Activated CD8-positive, alpha-beta memory T cell treated with anti-CD3 and anti-CD28 coated beads for 4 hours (primary cell): ENCODE results near the gene DENND2D.
"Not testable (repeated sequence)": the region's sequence is repeated elsewhere in the genome, so short reads cannot be mapped to it uniquely, and the experiment has no call there.

Source experiments
- DNase-seq, 2 donors: peaks; one replicate each; pipeline ENCODE4 v3.0.0-alpha.2; 2020; ENCODE audit warnings: low read depth in 2 of 2

The DENND2D gene

GRCh38 chr1:111221633-111222291, 21.3 kb upstream of the DENND2D start:
- DNase-seq = no peak

GRCh38 chr1:111221276-111221632, 20.8 kb upstream of the DENND2D start:
- no peak for DNase-seq

GRCh38 chr1:111220302-111220890, 19.9 kb upstream of the DENND2D start:
- DNase-seq = no peak

DNA sequence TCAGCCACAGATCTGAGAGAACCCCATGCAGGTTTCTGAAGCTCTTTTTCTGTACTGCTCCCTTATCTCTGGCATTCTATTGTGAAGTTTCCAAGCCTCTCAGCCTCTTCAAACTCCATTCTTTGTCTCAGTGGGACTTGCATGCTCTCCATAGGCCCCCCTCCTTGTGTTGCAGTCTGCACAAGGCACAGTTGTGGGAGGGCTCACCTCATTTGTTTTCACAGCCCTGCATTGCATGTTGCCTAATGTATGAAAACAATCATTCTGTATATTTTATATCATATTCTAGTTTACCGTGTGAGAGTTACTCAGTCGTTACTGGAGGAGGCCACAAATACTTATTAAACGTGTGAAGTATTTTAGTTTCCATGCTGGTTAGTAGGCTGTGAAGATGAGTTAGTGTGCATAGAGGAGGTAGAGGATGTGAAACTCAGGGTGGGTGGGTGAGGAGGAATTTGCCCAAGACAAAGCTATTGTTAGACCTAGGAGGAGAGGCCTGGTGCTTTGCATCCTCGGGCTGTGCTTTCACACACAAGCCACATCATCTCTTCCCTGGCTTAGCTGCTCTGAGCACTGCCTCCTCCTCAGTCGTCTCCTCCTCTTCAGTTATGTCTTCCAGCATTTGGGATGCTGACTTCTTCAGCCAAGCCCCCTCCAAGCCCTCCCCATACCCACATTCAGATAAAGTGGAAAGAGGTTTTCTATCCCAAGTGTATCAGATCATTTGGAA, 19.3 kb upstream of the DENND2D start:
- DNase-seq = no peak

GRCh38 chr1:111218701-111219556, 18.5 kb upstream of the DENND2D start:
- no peak for DNase-seq

- DNase-seq = no peak
Observed at GRCh38 chr1:111217183-111217910, 16.9 kb upstream of the DENND2D start.

DNA sequence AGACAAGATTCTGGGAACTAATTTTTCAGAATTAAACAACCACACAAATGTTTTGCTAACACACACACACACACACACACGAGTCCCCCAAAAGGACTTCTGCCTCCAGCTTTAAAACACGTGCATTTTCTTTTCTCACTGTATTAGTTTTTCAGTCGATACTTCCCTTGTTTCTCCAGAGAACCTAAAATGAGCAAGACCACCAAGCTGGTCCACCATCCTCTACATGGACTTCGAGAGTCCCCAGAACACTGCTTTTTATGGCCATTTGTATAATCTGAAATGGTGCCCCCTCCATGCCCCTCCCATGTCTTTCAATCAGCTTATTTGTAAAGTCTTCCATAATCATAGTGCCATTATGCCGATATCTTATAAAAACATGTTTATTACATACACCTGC, 16.3 kb upstream of the DENND2D start:
- no peak for DNase-seq

DNA sequence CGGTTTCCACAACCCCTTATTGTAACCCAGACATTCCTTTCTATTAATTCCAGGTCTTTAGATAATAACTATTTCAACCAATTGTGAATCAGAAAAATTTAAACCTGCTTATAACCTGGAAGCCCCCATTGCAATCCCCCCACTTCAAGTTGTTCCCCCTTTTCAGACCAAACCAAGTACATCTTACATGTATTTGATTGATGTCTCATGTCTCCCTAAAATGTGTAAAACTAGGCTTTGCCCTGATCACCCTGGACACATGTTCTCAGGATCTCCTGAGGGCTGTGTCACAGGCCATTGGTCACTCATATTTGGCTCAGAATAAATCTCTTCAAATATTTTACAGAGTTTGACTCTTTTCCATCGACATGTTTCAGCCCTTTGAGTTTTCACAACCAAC, 14.8 kb upstream of the DENND2D start:
- DNase-seq = not testable (repeated sequence)

DNA sequence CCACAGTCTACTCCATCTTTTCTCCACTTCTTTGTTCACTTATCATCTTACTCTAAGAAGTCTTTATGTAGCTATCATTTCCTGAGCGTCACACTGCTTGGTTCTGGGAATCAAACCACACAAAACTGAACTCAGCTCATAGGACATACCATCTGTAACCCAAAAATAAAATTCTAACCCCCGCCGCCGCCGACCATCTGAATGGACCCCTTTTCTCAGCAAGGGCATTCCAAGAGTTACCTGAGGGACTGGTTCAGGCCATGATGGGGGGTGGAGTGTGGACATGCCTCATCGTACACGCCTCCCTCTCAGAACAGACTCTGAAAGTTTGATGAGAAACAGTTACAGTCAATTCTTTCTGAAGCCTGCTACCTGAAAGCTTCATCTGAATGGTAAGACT, 14.4 kb upstream of the DENND2D start:
- no peak for DNase-seq

- no peak for DNase-seq
Observed at GRCh38 chr1:111214074-111214801, 13.8 kb upstream of the DENND2D start.

DNA sequence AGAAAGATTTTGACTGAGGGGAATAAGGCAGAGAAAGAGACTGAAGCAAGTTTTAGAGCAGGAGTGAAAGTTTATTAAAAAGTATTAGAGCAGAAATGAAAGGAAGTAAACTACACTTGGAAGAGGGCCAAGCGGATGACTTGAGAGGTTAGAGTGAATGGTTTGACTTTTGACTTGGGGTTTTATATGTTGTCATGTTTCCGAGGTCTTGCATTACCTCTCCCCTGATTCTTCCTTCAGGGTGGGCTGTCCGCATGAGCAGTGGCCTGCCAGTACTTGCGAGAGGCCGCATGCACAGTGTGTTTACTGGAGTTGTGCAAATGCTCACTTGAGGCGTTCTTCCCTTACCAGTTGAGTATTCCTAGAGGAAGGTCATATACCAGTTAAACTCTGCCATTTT, 13.0 kb upstream of the DENND2D start:
- DNase-seq = no peak

- DNase-seq = no peak
Observed at GRCh38 chr1:111212634-111213335, 12.3 kb upstream of the DENND2D start.

- DNase-seq = no peak
Observed at GRCh38 chr1:111211921-111212320, 11.5 kb upstream of the DENND2D start.

GRCh38 chr1:111209622-111210021, 9.2 kb upstream of the DENND2D start:
- no peak for DNase-seq

DNA sequence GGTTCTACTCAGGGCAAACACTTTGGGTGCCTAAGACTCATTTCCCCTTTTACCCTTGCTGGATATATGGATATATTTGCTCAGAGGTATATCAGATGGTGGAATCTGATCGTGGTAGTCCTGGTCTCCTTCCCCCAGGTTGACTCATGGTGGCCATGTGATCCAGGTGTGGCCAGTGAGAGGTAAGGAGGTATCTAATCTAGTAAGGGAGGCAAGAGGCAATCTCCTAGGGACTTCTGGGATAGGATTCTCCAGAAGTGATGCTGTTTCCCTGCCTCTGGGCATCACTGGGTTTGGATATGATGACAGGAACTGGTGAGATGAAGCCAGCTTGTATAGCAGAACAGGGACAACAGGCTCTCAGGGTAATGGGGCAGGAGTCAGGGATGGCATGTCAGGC, 8.5 kb upstream of the DENND2D start:
- no peak for DNase-seq

DNA sequence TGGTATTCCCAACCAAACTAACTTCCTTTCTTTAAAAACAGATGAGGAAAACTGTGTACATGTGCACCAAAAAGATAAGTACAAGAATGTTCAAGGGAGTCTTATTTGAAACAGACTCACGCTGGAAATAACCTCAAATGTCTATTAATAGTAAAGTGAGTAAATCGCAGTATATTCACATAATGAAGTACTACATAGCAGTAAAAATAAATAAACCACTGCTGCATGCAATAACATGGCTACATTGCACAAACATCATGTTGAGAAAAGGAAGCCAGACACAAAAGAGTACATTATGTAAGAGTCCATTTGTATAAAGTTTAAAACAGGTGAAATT, 5.2 kb upstream of the DENND2D start:
- DNase-seq = no peak

- DNase-seq = no peak
Observed at GRCh38 chr1:111204983-111205713, 4.7 kb upstream of the DENND2D start.

DNA sequence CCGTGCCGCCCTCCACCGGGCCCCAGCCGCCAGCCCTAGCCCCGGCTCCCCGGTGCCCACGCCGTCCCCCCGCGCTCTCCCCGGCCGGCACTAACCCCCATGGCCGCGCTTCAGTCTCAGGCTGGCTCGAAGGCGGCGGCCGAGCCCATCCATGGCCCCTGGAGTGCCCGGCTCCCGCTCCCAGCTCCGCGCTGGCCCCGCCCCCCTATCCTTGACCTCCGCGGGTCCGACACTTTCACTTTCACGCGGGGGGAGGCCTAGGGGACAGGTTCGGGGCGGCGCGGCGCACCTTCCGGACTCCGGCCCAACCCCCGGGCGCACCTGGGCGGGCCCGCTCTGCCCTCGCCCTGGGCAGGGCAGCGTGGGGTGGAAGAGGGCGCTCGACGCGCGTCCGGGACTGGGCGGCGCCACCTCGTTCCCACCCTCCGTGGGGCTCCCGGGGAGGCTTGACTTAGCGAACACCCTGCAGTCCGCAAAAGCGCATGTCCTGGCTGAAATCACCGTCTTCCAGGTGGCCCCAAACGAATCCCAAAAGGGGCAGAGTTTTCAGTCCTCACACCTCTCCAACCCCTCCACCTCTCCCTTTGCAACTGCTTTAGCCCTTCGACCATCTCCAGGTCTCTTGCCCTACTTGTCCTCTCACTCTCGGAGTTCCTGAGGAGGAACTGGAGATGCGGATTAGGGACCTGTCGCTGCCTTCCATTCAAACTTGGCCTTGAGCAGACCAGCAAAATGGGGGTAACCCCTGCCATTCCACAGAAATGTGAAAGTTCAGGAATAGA, 3.9 kb upstream of the DENND2D start:
- DNase-seq = peak in 1 of 2 donors; percentile 53

- DNase-seq = peak; percentile 59 to 78
Observed at GRCh38 chr1:111203681-111204200, 3.3 kb upstream of the DENND2D start.
